GM12878 (cell line): ENCODE measurements around the gene PPIP5K1. TPM values are rescaled to one million over a fixed set of nuclear protein-coding genes. Genes with fewer than 3 reads are reported as not detected.

Source experiments
- BMI1 ChIP-seq: fragments of 450-650 bp; IDR thresholded peaks from 2 replicates; pipeline ENCODE4 v1.6.1; 2016; ENCODE audit warnings: mild to moderate bottlenecking, moderate library complexity, borderline replicate concordance
- BRCA1 ChIP-seq: IDR thresholded peaks from 2 replicates; pipeline ENCODE4 v1.6.1; 2011; ENCODE audit warnings: low read depth, low read length, improper control_type of control experiment
- CHD2 ChIP-seq: IDR thresholded peaks from 2 replicates; pipeline ENCODE4 v1.6.1; 2011; ENCODE audit warnings: low read depth, low read length, improper control_type of control experiment, borderline replicate concordance
- HSF1 ChIP-seq: fragments of 150-350 bp; IDR thresholded peaks from 2 replicates; pipeline ENCODE4 v1.6.1; 2014; ENCODE audit warnings: mild to moderate bottlenecking, low read depth, low read length
- NRF1 ChIP-seq: conservative IDR thresholded peaks from 2 replicates; pipeline ENCODE4 v1.6.1; 2011; ENCODE audit warnings: mild to moderate bottlenecking, low read depth, low read length, improper control_type of control experiment
- POLR2A ChIP-seq: IDR thresholded peaks from 2 replicates; pipeline ENCODE4 v1.6.1; 2011; ENCODE audit warnings: low read depth, mild to moderate bottlenecking, low read length
- SREBF1 ChIP-seq: IDR thresholded peaks from 2 replicates; pipeline ENCODE4 v1.6.1; 2012; ENCODE audit warnings: mild to moderate bottlenecking, low read length
- STAT3 ChIP-seq: IDR thresholded peaks from 2 replicates; pipeline ENCODE4 v1.6.1; 2011; ENCODE audit warnings: low read depth, low read length, improper control_type of control experiment
- polyA plus RNA-seq, 11 experiments: library from polyadenylated mRNA; depleted of rRNA in 4 of 11; unstranded in 6 of 11; stranded (reverse) in 5 of 11; fragments of >200 nt; fragmentation: Nextera tagmentation in 4 of 11; fragmentation: Illumina TruSeq in 1 of 11; extraction: Ambion mirVana in 4 of 11; extraction: Trizol in 1 of 11; gene quantifications; 1 replicate in 1 of 11; 2 replicates in 10 of 11; pipeline versions ENCODE4 v1.2.1 to v1.2.3, GENCODE V29; 2011 to 2016; ENCODE audit warnings: inconsistent platforms in 2 of 11, missing spikeins in 2 of 11, low read depth in 1 of 11
- total RNA-seq, 4 experiments: library from RNA; depleted of rRNA in 3 of 4; stranded (reverse); fragments of >200 nt in 3 of 4; fragmentation: Illumina TruSeq in 1 of 4; extraction: Trizol in 1 of 4; gene quantifications; 2 replicates each; pipeline versions ENCODE4 v1.2.1 to v1.2.3, GENCODE V29; 2013 to 2021
- TF ChIP-seq, protein P1 (sequence below): fragments of 450-650 bp; IDR thresholded peaks from 2 replicates; pipeline ENCODE4 v1.6.1; 2016; ENCODE audit warnings: mild to moderate bottlenecking

PPIP5K1 gene
- total and polyA plus RNA-seq, 10 of the 15 experiments (the other 5 are each of a cell fraction or from before 2014, with no cell fraction given), result 2.5 to 54.4 (median 19.4) TPM

DNA sequence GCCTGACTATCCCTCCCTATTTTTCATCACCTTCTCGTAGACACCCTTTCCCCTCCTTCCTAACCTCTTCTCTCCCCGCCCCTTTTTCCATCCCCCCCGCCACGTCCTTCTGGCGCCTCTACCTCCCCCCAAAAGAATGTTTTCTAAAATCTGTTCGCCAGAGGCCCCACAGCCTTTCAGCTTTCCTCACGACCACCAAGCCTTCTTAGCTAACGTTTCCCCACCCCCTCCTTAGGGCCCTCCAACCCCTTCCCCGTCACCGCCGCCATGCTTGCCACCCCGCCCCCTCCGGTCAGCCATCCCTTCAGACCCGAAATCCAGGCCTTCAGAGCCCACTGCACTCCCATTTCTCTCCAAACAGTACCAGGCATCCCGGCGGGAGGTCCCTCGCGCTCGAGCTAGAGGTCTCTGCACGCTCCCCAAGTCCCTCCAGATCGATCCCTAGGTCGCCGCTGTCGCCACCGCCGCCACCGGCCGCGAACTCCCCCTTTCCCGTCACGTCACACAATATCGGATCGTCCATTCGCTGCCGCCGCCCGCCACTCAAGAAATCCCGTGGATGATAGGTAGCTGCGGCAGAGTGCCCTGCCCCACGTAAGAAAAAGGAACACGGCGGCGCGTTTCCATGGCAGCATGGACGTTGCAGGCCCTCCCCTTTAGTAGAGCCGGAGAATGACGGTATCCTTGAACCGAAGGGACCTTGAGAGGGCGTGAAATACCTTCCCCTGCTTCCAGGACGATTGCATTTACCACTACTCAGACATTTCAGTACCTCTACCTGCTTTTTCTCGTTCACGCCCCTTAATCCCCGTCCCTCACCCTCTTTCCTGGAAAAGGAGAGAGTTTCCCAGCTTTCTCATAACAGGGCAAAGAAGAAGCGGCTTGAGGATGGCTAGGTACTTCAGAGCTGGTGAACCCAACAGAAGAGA, 97.1 kb downstream of the PPIP5K1 start, which contains the start of gene TP53BP1 (continued):
- TF ChIP-seq STAT3 (no peak), CHD2 (peak; percentile 91), HSF1 (no peak), POLR2A (peak; percentile 74), BMI1 (peak; percentile 92), NRF1 (no peak), SREBF1 (no peak), BRCA1 (no peak)
- TF ChIP-seq, protein P1, sequence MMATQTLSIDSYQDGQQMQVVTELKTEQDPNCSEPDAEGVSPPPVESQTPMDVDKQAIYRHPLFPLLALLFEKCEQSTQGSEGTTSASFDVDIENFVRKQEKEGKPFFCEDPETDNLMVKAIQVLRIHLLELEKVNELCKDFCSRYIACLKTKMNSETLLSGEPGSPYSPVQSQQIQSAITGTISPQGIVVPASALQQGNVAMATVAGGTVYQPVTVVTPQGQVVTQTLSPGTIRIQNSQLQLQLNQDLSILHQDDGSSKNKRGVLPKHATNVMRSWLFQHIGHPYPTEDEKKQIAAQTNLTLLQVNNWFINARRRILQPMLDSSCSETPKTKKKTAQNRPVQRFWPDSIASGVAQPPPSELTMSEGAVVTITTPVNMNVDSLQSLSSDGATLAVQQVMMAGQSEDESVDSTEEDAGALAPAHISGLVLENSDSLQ, result peak; percentile 100
